Measurements from ENCODE around the gene PAX5.

PAX5 gene

GRCh38 chr9:36935332-36935731 lies 98.7 kb downstream of the PAX5 start:
- DNase-seq (ENCODE audit: low read depth in 3 of 3, low spot score in 1 of 3) = no peak

- DNase-seq (ENCODE audit: low read depth in 3 of 3, low spot score in 1 of 3) = no peak
Observed at GRCh38 chr9:36934478-36935065, 99.5 kb downstream of the PAX5 start.

GRCh38 chr9:36933676-36934215 lies 100.3 kb downstream of the PAX5 start:
- DNase-seq (ENCODE audit: low read depth in 3 of 3, low spot score in 1 of 3) = no peak

GRCh38 chr9:36932198-36932597 lies 101.9 kb downstream of the PAX5 start:
- DNase-seq (ENCODE audit: low read depth in 3 of 3, low spot score in 1 of 3) = no peak

- no peak for DNase-seq (ENCODE audit: low read depth in 3 of 3, low spot score in 1 of 3)
Observed at GRCh38 chr9:36930941-36931340, 103.1 kb downstream of the PAX5 start.

GRCh38 chr9:36929350-36929675 lies 104.8 kb downstream of the PAX5 start:
- no peak for DNase-seq (ENCODE audit: low read depth in 3 of 3, low spot score in 1 of 3)

GRCh38 chr9:36928670-36929349 lies 105.3 kb downstream of the PAX5 start:
- no peak for DNase-seq (ENCODE audit: low read depth in 3 of 3, low spot score in 1 of 3)

- no peak for DNase-seq (ENCODE audit: low read depth in 3 of 3, low spot score in 1 of 3)
Observed at GRCh38 chr9:36928210-36928609, 105.9 kb downstream of the PAX5 start.

GRCh38 chr9:36924757-36925432 lies 109.2 kb downstream of the PAX5 start:
- no peak for DNase-seq (ENCODE audit: low read depth in 3 of 3, low spot score in 1 of 3)

- DNase-seq (ENCODE audit: low read depth in 3 of 3, low spot score in 1 of 3) = no peak
Observed at GRCh38 chr9:36924071-36924470, 110.0 kb downstream of the PAX5 start.

GRCh38 chr9:36923025-36923625 lies 110.9 kb downstream of the PAX5 start:
- no peak for DNase-seq (ENCODE audit: low read depth in 3 of 3, low spot score in 1 of 3)

GRCh38 chr9:36922548-36922947 lies 111.5 kb downstream of the PAX5 start:
- DNase-seq (ENCODE audit: low read depth in 3 of 3, low spot score in 1 of 3) = no peak

GRCh38 chr9:36914212-36914577 lies 119.9 kb downstream of the PAX5 start:
- DNase-seq (ENCODE audit: low read depth in 3 of 3, low spot score in 1 of 3) = no peak

- DNase-seq (ENCODE audit: low read depth in 3 of 3, low spot score in 1 of 3) = no peak
Observed at GRCh38 chr9:36913393-36914211, 120.5 kb downstream of the PAX5 start.

- DNase-seq (ENCODE audit: low read depth in 3 of 3, low spot score in 1 of 3) = no peak
Observed at GRCh38 chr9:36912620-36913019, 121.4 kb downstream of the PAX5 start.

GRCh38 chr9:36911601-36912412 lies 122.3 kb downstream of the PAX5 start:
- no peak for DNase-seq (ENCODE audit: low read depth in 3 of 3, low spot score in 1 of 3)

GRCh38 chr9:36911037-36911436 lies 123.0 kb downstream of the PAX5 start:
- DNase-seq (ENCODE audit: low read depth in 3 of 3, low spot score in 1 of 3) = no peak

- no peak for DNase-seq (ENCODE audit: low read depth in 3 of 3, low spot score in 1 of 3)
Observed at GRCh38 chr9:36906492-36906891, 127.6 kb downstream of the PAX5 start.

GRCh38 chr9:36905101-36906066 lies 128.7 kb downstream of the PAX5 start:
- no peak for DNase-seq (ENCODE audit: low read depth in 3 of 3, low spot score in 1 of 3)

Data from stimulated activated CD4-positive, alpha-beta T cell treated with anti-CD3 and anti-CD28 coated beads, TNF-alpha, amount 100 ng/mL, for 1 hour (primary cell).